Transverse colon (tissue), 4 donors: ENCODE results near the gene ACTN3. TPM values are rescaled to one million over a fixed set of nuclear protein-coding genes. Genes with fewer than 3 reads are reported as not detected.
"Not testable (repeated sequence)": the region's sequence is repeated elsewhere in the genome, so short reads cannot be mapped to it uniquely, and the experiment has no call there.

ENCODE experiments used
- DNase-seq: peaks from one replicate; pipeline ENCODE4 v3.0.0-alpha.2; 2019
- H3K27ac ChIP-seq, 4 donors: fragments of 200-600 bp; sonication (generic); 2 replicates each; pipeline ENCODE4 v1.5.1; 2016 to 2018; ENCODE audit warnings: inconsistent platforms in 4 of 4
- H3K27me3 ChIP-seq: fragments of 200-600 bp; sonication (generic); 2 replicates; pipeline ENCODE4 v1.5.1; 2017; ENCODE audit warnings: inconsistent platforms
- H3K36me3 ChIP-seq, 4 donors: fragments of 200-600 bp; sonication (generic); 2 replicates each; pipeline ENCODE4 v1.5.1; 2017 to 2019; ENCODE audit warnings: inconsistent platforms in 4 of 4
- H3K4me1 ChIP-seq, 4 donors: fragments of 200-600 bp; sonication (generic); 2 replicates each; pipeline ENCODE4 v1.5.1; 2017 to 2020; ENCODE audit warnings: inconsistent platforms in 4 of 4
- H3K4me3 ChIP-seq, 4 donors: fragments of 200-600 bp; sonication (generic); 1 replicate in 1 of 4; 2 replicates in 3 of 4; pipeline versions ENCODE4 v1.5.1 to v1.6.1; 2017 to 2019; ENCODE audit warnings: inconsistent platforms in 4 of 4
- H3K9me3 ChIP-seq, 2 donors: fragments of 200-600 bp; sonication (generic); 2 replicates each; pipeline ENCODE4 v1.5.1; 2017 to 2019; ENCODE audit warnings: inconsistent platforms in 2 of 2
- EP300 ChIP-seq: sonication (generic); formaldehyde crosslinking; IDR thresholded peaks from one replicate; pipeline ENCODE4 v1.6.1; 2017; ENCODE audit warnings: antibody characterized with exemption, low read depth
- POLR2A ChIP-seq: fragments of 450-650 bp; IDR thresholded peaks from one replicate; pipeline ENCODE4 v1.6.1; 2016; ENCODE audit warnings: antibody characterized with exemption, mild to moderate bottlenecking, moderate library complexity
- POLR2AphosphoS5 ChIP-seq, 3 donors: sonication (generic); formaldehyde crosslinking; IDR thresholded peaks; one replicate each; pipeline ENCODE4 v1.6.1; 2016; ENCODE audit warnings: antibody characterized with exemption in 3 of 3
- WGBS, 2 donors: methylation state at CpG; one replicate each; pipeline ENCODE4 v1.1.5; 2018; ENCODE audit warnings: low coverage in 1 of 2; 5-methylcytosine and 5-hydroxymethylcytosine counted together
- in situ Hi-C, 4 donors: fragments of 200-750 bp; cut with MboI; loops; one replicate each; pipeline versions ENCODE4 v1.15.0 to v1.15.1; 2017; ENCODE audit warnings: low sequenced_read_pairs in 3 of 4, low pct_ligation_motif_present in 1 of 4, low pct_unique_long_range_greater_than_20kb in 1 of 4
- intact Hi-C: fragments of 100-400 bp; cut with DNase I; formaldehyde crosslinking; loops from one replicate; pipeline ENCODE4 v1.15.1; 2023; ENCODE audit warnings: low total_unique reads
- total RNA-seq, 4 donors: library from RNA; depleted of rRNA; stranded (reverse); fragments of >200 nt; gene quantifications; one replicate each; pipeline ENCODE4 v1.1.0, GENCODE V29; 2016
- TF ChIP-seq, protein P1 (sequence below), 5 experiments: fragments of 200-600 bp in 3 of 5; fragments of 450-650 bp in 2 of 5; sonication (generic) in 3 of 5; IDR thresholded peaks; 1 replicate in 2 of 5; 2 replicates in 3 of 5; pipeline ENCODE4 v1.5.1; 2016 to 2017; ENCODE audit warnings: antibody characterized with exemption in 5 of 5, inconsistent platforms in 3 of 5, mild to moderate bottlenecking in 2 of 5, moderate library complexity in 1 of 5

Gene ACTN3
- total RNA-seq, 4 donors from 2014 or later: not detected

GRCh38 chr11:66531841-66532240 is 14.9 kb upstream of the ACTN3 start:
- no peak for TF ChIP-seq POLR2A
- TF ChIP-seq, protein P1, sequence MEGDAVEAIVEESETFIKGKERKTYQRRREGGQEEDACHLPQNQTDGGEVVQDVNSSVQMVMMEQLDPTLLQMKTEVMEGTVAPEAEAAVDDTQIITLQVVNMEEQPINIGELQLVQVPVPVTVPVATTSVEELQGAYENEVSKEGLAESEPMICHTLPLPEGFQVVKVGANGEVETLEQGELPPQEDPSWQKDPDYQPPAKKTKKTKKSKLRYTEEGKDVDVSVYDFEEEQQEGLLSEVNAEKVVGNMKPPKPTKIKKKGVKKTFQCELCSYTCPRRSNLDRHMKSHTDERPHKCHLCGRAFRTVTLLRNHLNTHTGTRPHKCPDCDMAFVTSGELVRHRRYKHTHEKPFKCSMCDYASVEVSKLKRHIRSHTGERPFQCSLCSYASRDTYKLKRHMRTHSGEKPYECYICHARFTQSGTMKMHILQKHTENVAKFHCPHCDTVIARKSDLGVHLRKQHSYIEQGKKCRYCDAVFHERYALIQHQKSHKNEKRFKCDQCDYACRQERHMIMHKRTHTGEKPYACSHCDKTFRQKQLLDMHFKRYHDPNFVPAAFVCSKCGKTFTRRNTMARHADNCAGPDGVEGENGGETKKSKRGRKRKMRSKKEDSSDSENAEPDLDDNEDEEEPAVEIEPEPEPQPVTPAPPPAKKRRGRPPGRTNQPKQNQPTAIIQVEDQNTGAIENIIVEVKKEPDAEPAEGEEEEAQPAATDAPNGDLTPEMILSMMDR (IDR thresholded peaks at IDR 0.05): no peak
- TF ChIP-seq POLR2AphosphoS5 (IDR thresholded peaks at IDR 0.05): no peak
- no peak for TF ChIP-seq EP300
- in situ Hi-C loops: no loop called here
- intact Hi-C loops: no loop called here
- WGBS, 2 donors: 96% methylated on average over 10 of the region's 11 CpGs; no CpG with 5 or more reads in 1 of the 2 donors
- H3K9me3 ChIP-seq: no peaks in the 10 kb centered on the region
- no peak overlapping the region for H3K27ac ChIP-seq
- no peaks in the 10 kb centered on the region for H3K4me1 ChIP-seq
- no peaks in the 10 kb centered on the region for H3K27me3 ChIP-seq
- no peak overlapping the region for H3K4me3 ChIP-seq
- H3K36me3 ChIP-seq: peaks cover 0 to 5% (median 0%) of the 10 kb centered on the region in 4 donors
- no peak for DNase-seq

DNA sequence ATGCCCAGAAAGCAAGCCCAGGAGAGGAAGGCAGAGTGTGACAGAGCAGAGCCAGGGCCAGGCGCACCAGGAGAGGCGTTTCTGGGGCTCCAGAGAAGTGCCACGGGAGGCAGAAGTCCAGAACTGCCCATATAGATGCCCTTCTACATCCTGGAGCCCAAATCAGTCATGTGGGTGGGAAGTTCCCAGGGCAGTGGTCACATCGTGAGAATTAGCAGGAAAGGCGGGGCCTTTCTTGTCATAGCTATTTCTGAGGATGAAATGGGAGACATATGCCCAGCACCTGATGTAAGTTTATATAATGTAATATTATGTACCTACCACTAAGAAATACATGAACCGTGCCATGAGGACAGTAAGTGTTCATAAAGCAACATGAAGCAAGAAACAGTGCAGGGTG is 13.9 kb upstream of the ACTN3 start:
- no peak overlapping the region for H3K4me3 ChIP-seq
- H3K27ac ChIP-seq: no peak overlapping the region
- in situ Hi-C loops (no loop called here), intact Hi-C loops (no loop called here)
- 76 to 95% methylated on average over 2 to 6 of the region's 6 CpGs for WGBS, 2 donors
- TF ChIP-seq POLR2A (no peak), POLR2AphosphoS5 (IDR thresholded peaks at IDR 0.05) (no peak), EP300 (no peak)
- TF ChIP-seq, protein P1 (IDR thresholded peaks at IDR 0.05): no peak
- no peaks in the 10 kb centered on the region for H3K4me1 ChIP-seq
- H3K36me3 ChIP-seq: peaks cover 0 to 5% (median 0%) of the 10 kb centered on the region in 4 donors
- no peaks in the 10 kb centered on the region for H3K9me3 ChIP-seq
- no peaks in the 10 kb centered on the region for H3K27me3 ChIP-seq
- no peak for DNase-seq

DNA sequence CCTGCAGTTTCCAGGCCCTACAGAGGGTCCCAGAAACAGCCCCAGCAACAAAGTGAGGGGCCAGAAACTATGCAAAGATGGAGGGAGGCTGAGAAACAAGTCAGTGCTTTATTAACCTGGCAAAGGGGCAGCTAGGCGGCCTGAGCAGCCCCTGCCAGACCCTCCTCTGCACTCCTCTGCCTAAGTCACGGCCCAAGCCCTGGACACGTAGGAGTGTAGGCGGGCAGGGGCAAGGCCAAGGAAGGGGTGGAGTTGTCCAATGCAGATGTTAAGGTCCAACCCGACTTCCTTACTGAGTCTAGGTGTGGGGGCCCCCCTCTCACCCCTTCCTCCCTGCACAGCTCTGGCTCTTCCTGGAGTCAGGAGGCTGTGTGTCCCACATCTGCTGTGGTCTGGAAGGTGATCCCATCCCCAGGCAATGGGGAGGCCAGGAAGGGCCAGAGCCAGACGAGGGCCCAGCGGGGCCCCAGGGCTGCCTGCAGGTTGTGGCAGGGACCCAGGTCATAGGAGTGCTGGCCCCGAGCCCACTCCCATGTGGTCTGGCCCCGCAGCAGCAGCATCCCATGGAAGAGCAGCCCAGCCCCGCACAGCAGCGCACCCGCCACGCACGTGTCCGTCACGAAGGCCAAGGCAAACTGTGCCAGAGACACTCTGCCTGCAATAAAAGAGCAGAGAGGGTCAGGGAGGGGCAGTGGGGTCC is 7.4 kb upstream of the ACTN3 start:
- no peaks in the 10 kb centered on the region for H3K36me3 ChIP-seq
- in situ Hi-C loops: no loop called here
- H3K4me1 ChIP-seq: peaks cover 0 to 10% (median 4%) of the 10 kb centered on the region in 4 donors
- no peak for TF ChIP-seq POLR2A
- TF ChIP-seq POLR2AphosphoS5 (IDR thresholded peaks at IDR 0.05): no peak
- no peak for TF ChIP-seq EP300
- TF ChIP-seq, protein P1 (IDR thresholded peaks at IDR 0.05): no peak
- H3K4me3 ChIP-seq: no peak overlapping the region
- no peak overlapping the region for H3K27ac ChIP-seq
- DNase-seq: no peak
- H3K9me3 ChIP-seq: no peaks in the 10 kb centered on the region
- 83% methylated on average over 16 of the region's 16 CpGs; no CpG with 5 or more reads in 1 of the 2 donors for WGBS, 2 donors
- H3K27me3 ChIP-seq: no peaks in the 10 kb centered on the region
- intact Hi-C loops: no loop called here

DNA sequence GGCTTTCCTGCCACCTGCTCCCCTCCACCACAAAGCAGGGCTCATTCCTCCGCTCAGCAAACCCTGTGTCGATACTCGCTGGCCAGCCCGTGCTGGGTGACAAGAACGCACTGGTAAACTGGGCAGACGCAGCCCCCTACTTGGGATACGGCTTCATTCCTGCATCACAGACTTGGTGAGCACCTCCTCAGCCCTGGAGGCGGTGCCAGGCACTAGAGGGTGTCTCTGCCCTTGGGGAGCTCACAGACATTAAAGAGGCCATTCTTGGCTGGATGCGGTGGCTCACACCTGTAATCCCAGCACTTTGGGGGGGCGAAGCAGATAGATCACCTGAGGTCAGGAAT is 6.9 kb upstream of the ACTN3 start:
- no peak for DNase-seq
- 98 to 100% methylated on average over 1 to 10 of the region's 10 CpGs for WGBS, 2 donors
- no peak overlapping the region for H3K4me3 ChIP-seq
- no peaks in the 10 kb centered on the region for H3K27me3 ChIP-seq
- H3K9me3 ChIP-seq: no peaks in the 10 kb centered on the region
- no peak overlapping the region for H3K27ac ChIP-seq
- intact Hi-C loops: no loop called here
- H3K4me1 ChIP-seq: peaks cover under 1 to 15% (median 5%) of the 10 kb centered on the region in 4 donors
- TF ChIP-seq POLR2A (no peak), POLR2AphosphoS5 (IDR thresholded peaks at IDR 0.05) (no peak), EP300 (no peak)
- TF ChIP-seq, protein P1 (IDR thresholded peaks at IDR 0.05): no peak
- in situ Hi-C loops: no loop called here
- H3K36me3 ChIP-seq: no peaks in the 10 kb centered on the region

- in situ Hi-C loops, H3K27ac ChIP-seq, H3K36me3 ChIP-seq, intact Hi-C loops, H3K4me3 ChIP-seq, DNase-seq, H3K27me3 ChIP-seq, H3K9me3 ChIP-seq: not testable (repeated sequence)
- 80 to 96% methylated on average over 2 to 8 of the region's 8 CpGs for WGBS, 2 donors
- peaks cover 6 to 22% (median 11%) of the 10 kb centered on the region in 4 donors for H3K4me1 ChIP-seq
Observed at GRCh38 chr11:66540598-66540997, 6.1 kb upstream of the ACTN3 start.
